Germinal center (tissue), 1 donor: ENCODE measurements around the gene NCOA1.
"Not testable (repeated sequence)": the region's sequence is repeated elsewhere in the genome, so short reads cannot be mapped to it uniquely, and the experiment has no call there.

Experiments
- DNase-seq: peaks from one replicate; pipeline ENCODE4 v3.0.0; 2012; ENCODE audit warnings: mixed read lengths, low spot score

NCOA1 gene

DNA sequence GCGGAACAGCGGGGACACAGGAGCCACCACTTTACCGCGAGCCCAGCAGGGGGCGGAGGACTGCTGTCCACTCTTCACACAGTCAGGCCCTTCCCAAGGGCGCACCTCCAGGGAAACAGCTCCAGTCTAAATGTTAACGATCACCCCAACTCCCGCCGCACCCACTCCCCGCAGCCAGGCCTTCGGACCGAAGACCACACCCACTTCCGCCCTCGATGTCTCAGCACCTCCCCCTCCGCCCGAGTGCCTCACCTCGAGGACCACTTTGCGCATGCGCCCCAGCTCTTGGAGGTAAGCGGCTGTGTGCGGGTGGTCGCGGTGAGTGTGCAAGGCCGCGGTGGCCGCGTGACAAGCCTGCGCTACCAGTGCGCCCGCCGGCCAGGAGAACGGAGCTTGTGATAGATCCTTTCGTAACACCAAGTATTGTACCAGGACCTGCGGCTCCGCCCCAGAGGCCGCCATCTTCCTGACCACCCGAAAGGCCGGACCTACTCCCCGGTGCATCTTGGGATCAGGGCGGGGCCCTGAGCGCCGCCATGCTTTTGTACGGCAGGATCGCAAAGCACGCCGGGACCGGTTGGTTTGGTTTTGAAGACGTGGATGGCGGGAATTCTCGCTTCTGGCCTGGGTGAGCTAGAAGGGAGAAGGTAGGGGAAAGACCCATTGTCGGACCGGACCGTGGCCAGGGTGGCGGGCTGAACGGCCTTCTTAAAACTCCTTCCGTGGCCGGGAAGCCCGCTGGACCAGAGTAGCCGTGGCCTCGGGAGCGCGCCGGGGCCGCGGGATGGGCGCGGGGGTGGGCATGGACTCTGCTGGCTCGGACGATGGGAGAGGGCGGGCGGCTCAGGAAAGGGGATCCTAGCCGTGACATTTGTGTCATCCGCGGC, 302.1 kb downstream of the NCOA1 start, which contains the start of the genes CENPO and PTRHD1:
CENPO (plus strand) TSS at position 552 of the 887 bp plus-strand sequence. CDS start 495 bp downstream, outside the sequence.
PTRHD1 (minus strand) TSS at position 518 of the 887 bp plus-strand sequence; CDS start at position 504, 14 bp downstream.
- DNase-seq: peak; percentile 95

DNA sequence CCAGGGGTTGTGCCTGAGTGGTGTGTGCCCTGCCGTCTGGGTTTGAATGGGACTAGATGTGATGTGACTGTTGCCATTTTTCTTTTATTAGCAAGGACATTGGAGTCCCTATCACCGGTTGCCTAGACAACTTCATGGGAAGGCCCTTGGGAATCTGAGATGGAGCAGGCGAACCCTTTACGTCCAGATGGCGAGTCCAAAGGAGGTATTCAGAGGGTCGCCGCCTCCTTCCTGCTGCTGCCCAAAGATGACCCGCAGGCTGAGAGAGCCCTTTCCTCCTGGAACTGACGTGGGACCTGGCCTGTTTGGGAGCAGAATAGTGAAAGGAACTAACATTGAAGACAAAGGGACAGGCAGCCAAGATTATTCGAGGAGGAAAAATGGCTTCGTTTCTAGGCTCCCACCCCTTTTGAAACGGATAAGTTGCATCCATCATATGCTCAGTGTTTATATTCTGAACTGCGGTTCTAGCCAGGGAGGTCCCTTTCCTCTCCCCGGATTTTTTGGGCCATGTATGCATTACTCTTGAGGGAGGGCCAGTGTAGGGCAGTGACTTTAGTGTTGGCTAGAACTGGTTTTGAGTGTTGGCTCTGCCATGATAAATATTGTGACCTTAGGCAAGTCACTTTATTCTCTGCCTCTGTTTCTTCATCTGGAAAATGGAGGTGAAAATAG, 302.8 kb downstream of the NCOA1 start:
- peak; percentile 8 for DNase-seq

DNA sequence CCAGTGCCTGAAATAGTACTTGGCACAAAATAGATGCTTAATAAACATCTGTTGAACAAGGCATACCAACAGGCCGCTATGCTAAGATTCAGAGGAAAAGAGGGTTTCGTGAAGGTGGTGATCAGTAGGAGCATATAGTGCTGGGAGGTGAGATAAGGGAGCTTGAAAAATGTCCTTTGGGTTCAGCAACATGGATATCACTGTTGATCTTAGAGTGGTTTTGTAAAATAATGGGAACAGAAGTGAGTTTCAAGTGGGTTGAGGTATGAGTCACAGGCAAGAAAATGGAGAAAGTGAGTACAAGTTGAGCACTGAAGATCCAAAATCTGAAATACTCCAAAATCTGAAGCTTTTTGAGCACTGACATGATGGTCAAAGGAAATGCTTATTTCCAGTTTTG, 306.6 kb downstream of the NCOA1 start:
- DNase-seq: no peak

DNA sequence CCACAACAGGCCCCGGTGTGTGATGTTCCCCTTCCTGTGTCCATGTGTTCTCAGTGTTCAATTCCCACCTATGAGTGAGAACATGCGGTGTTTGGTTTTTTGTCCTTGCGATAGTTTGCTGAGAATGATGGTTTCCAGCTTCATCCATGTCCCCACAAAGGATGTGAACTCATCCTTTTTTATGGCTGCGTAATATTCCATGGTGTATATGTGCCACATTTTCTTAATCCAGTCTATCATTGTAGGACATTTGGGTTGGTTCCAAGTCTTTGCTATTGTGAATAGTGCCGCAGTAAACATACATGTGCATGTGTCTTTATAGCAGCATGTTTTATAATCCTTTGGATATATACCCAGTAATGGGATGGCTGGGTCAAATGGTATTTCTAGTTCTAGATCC, 309.4 kb downstream of the NCOA1 start:
- DNase-seq: not testable (repeated sequence)

DNA sequence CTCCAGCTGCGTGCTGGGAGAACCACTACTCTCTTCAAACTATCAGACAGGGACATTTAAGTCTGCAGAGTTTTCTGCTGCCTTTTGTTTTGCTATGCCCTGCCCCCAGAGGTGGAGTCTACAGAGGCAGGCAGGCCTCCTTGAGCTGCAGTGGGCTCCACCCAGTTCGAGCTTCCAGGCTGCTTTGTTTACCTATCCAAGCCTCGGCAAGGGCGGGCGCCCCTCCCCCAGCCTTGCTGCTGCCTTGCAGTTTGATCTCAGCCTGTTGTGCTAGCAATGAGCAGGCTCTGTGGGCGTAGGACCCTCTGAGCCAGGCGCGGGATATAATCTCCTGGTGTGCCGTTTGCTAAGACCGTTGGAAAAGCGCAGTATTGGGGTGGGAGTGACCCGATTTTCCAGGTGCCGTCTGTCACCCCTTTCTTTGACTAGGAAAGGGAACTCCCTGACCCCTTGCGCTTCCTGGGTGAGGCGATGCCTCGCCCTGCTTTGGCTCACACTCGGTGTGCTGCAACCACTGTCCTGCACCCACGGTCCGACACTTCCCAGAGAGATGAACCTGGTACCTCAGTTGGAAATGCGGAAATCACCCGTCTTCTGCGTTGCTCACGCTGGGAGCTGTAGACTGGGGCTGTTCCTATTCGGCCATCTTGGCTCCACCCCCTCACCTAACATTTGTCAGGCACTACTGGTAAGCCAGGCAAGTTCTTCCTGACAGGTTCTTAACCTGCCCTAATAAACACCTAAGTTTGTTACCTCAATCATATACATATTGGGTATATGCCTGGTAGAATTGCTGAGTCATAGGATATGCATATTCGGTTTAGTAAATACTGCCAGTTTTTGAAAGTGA, 315.0 kb downstream of the NCOA1 start:
- not testable (repeated sequence) for DNase-seq

DNA sequence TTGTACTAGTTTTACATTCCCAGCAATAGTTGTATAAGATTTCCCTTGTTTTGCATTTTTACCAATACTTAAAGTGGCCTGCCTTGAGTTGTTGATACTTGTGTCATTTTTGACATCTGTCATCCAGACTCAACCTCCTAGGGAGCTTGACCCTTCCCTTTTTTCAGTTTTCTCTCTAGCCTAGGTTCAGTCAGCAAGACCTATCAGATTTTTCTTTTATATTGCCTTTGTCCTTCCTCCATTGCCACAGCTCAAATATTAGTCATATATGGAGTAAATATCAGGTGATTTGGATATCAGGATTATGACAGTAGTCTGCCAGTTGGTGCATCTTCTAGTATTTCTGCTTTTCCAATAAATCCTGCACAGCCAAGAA, 315.6 kb downstream of the NCOA1 start:
- no peak for DNase-seq

DNA sequence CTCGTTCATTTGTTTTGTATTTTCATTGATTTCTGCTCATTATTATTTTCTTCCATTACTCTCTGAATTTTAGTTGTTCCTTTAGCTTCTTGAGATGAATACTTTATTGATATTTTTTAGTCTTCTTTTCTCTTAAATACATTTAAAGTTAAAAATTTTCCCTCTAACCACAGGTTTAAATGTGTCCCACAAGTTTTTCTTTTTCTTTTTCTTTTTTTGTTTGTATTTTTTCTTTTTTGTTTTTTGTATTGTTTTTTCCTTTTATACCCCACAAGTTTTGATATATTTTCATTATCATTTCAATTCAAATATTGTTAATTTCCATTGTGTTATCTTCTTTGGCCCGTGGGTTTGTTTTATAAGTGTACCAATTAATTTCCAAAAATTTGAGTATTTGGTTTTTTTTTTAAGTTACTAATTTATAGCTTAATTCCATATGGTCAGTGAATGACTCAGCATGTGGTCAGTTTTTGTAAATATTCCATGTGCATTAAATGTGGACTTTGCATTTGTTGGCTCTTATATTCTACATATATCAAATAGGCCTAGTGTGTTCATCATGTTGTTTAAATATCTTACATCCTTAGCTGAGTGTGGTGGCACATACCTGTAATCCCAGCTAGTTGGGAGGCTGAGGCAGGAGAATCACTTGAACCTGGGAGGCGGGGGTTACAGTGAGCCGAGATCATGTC, 318.4 kb downstream of the NCOA1 start:
- no peak for DNase-seq

- no peak for DNase-seq
These were observed 322.7 kb downstream of the NCOA1 start for GRCh38 chr2:24813691-24814137.

GRCh38 chr2:24814516-24814915, 323.5 kb downstream of the NCOA1 start:
- no peak for DNase-seq

DNA sequence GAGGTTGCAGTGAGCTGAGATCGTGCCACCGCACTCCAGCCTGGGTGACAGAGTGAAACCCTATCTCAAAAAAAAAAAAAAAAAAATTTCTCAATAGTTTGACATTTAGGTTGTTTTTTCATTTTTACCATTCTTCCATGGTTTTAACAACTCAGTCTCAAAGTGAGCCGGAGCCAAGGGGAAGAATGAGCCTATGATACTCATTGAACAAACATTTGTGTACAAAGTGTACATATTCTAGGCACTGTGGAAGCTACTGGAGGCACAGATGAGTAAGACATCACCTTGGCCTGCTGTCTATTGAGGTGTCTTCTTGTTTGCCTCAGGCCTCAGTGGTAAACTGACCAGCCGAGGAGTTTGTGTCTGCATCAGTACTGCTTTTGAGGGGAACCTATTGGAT, 324.1 kb downstream of the NCOA1 start:
- DNase-seq: no peak

DNA sequence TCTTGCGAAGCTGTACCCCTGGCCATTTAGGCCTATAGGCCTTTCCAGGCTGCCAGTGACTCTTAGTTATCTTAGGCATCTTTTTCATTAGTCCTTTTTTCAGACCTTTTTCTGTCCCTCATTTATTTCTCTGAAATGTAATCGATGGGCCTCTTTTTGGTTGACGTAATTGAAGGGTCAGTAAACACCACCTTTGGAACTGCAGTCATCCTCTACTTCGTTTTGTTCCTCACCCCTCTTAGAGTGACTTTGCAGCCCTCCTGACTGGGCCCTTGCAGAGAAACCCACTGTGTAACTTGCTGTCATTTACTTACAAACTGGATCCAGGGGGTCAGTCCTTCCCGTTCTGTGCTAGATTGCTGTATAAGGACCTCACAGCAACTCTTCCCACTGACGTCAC, 325.4 kb downstream of the NCOA1 start:
- DNase-seq: no peak

DNA sequence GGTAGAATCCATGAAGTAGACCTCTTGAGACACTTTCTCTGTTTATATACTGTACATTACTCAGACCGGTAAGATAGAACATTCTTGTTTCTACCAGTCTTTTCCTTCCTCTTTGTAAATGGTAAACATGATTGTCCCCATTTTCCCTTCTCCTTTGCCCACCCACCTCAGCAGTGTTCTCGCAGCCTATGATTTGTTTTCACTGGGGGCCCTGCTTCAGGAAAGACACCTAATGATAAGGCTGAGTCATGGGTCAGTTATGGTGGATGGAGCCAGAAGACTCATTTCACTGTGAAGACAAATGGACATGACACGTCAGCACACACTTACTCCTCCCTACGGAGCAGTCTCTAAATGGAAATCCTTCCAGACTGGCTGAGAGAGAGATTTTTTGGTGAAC, 325.8 kb downstream of the NCOA1 start:
- DNase-seq: no peak

GRCh38 chr2:24818721-24819167, 327.7 kb downstream of the NCOA1 start:
- DNase-seq: no peak

- DNase-seq: no peak
These were observed 328.6 kb downstream of the NCOA1 start for GRCh38 chr2:24819442-24820174.

DNA sequence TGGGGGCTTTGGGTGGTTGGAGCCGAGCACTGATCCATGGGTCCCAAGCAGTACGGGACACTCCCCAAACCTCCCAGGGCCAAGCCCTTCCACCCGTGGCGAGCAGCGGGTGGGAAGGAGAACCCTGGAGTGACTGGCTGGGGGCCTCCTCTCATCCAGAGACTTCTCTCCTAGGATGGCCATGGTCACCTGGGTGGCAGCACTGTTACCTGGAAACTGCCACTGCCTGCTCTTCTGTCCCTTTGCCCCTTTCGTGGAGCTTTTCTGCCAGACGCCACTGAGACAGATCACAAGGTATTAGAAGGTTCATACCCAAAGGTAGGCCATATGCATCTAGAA, 329.1 kb downstream of the NCOA1 start:
- DNase-seq: no peak
